ENCODE results near the gene ARHGEF7.

ARHGEF7 gene

GRCh38 chr13:111322916-111323331 lies 207.8 kb downstream of the ARHGEF7 start:
- no peak for DNase-seq (ENCODE audit: low read depth in 3 of 3, low spot score in 1 of 3)

GRCh38 chr13:111323549-111323948 lies 208.4 kb downstream of the ARHGEF7 start:
- no peak for DNase-seq (ENCODE audit: low read depth in 3 of 3, low spot score in 1 of 3)

DNA sequence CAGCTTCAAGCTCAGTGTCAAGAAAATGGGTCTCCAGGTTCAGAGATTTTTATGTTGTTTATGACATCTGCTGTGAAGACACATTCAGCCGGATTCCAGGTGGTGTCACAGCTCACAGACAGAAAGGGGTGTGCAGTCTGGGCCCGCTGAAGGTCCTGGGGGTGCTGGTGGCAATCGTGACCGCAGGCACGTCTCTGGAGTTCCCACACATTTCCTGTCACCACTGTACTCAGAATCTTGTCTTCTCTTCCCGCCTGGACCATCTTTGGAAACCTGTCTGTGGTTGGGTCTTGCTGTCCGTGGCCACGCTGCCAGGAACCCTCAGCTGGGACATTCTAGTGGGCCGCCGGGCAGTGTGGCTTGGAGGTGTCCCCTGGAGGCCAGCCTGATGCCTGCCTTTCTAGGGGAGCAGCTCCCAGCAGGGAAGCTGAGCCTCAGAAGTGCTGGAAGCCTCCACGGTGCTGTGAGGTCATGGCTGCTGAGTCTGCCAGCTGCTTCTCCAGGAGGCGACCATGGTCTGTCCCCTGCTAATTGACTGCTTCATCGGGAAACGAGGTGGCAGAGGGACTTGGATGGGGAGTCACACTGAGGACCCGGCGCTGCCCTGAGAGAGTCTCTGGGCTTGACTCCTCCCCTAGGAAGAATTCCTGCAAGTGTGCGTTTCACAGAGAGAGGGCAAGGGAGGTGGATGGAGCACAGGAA lies 209.0 kb downstream of the ARHGEF7 start:
- DNase-seq (ENCODE audit: low read depth in 3 of 3, low spot score in 1 of 3): no peak

DNA sequence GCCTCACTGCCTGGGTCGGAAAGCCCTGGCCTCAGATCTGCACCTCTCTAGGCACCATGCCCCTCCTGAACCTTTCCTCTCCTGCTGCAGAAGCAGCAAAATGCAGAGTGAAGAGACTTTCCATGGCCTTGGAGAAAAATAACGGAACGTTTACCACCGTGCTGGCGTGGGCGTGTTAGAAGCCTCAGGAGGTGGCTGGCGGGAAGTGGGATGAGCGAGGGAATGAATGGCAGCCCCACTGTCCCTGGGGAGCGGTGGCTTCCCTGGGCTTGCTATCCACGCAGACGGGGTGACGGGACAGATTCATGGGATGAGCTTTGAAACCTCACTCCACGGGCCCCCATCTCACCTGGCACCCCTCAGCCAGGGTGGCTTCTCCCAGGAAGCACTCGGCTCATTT lies 209.6 kb downstream of the ARHGEF7 start:
- DNase-seq (ENCODE audit: low read depth in 3 of 3, low spot score in 1 of 3): no peak

DNA sequence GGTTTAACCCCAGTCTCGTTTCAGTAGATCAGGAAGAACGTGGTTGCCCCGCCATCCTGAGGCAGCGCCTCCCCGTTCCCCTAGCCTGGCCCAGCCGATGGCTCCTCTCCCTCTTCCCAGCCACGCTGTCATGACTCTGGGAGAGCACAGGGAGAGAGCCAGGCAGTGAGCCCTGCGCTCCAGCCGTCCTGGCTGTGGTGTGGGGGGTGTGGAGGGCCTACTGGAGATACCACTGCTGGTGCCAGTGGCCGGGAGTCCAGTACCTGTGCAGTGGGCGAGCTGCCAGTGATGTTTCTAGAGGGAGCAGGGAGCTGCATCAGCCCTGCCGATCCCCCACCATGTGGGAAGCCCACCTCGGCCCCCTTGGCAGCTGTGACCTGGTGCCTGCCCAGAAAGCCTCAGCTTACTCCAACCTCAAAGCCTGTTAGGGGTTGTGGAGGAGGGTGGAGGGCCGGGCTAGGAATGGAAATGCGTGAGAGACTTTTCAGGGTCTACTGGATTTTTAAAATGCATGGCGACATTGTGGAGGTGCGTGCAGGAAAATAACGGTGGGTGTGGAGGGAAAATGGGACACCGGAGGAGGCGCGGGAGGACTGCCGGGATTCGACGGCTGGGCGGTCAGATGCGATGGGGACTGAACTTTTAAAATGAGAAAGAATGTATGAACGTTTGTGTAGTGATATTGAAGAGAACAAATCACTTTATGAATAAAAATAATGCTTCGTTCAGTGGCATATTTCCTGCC lies 210.2 kb downstream of the ARHGEF7 start:
- DNase-seq (ENCODE audit: low read depth in 3 of 3, low spot score in 1 of 3): no peak

- DNase-seq (ENCODE audit: low read depth in 3 of 3, low spot score in 1 of 3): no peak
Measured at GRCh38 chr13:111325941-111326620, 211.0 kb downstream of the ARHGEF7 start.

DNA sequence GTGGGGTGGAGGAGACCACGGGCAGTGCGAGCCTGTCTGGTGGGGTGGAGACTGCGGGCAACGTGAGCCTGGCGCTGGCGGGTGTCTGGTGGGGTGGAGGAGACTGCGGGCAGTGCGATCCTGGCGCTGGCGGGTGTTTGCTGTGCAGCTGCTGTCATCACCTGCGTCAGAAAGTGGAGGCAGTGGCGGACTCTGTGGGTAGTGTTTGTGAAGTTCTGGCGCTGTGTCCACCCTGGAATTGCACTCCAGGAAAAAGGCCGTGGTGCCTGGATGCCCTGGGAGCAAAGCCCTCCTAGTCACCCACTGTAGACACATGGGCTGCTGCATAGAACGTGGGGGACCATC lies 211.5 kb downstream of the ARHGEF7 start:
- no peak for DNase-seq (ENCODE audit: low read depth in 3 of 3, low spot score in 1 of 3)

- no peak for DNase-seq (ENCODE audit: low read depth in 3 of 3, low spot score in 1 of 3)
Measured at GRCh38 chr13:111326981-111327642, 212.0 kb downstream of the ARHGEF7 start.

- no peak for DNase-seq (ENCODE audit: low read depth in 3 of 3, low spot score in 1 of 3)
Measured at GRCh38 chr13:111327730-111328573, 212.8 kb downstream of the ARHGEF7 start.

- no peak for DNase-seq (ENCODE audit: low read depth in 3 of 3, low spot score in 1 of 3)
Measured at GRCh38 chr13:111328574-111329410, 213.7 kb downstream of the ARHGEF7 start.

GRCh38 chr13:111329641-111330040 lies 214.5 kb downstream of the ARHGEF7 start:
- no peak for DNase-seq (ENCODE audit: low read depth in 3 of 3, low spot score in 1 of 3)

GRCh38 chr13:111330066-111330610 lies 215.0 kb downstream of the ARHGEF7 start:
- DNase-seq (ENCODE audit: low read depth in 3 of 3, low spot score in 1 of 3): no peak

GRCh38 chr13:111335298-111335697 lies 220.2 kb downstream of the ARHGEF7 start:
- no peak for DNase-seq (ENCODE audit: low read depth in 3 of 3, low spot score in 1 of 3)

- DNase-seq (ENCODE audit: low read depth in 3 of 3, low spot score in 1 of 3): no peak
Measured at GRCh38 chr13:111336666-111337065, 221.6 kb downstream of the ARHGEF7 start.

GRCh38 chr13:111337206-111337605 lies 222.1 kb downstream of the ARHGEF7 start:
- DNase-seq (ENCODE audit: low read depth in 3 of 3, low spot score in 1 of 3): no peak

DNA sequence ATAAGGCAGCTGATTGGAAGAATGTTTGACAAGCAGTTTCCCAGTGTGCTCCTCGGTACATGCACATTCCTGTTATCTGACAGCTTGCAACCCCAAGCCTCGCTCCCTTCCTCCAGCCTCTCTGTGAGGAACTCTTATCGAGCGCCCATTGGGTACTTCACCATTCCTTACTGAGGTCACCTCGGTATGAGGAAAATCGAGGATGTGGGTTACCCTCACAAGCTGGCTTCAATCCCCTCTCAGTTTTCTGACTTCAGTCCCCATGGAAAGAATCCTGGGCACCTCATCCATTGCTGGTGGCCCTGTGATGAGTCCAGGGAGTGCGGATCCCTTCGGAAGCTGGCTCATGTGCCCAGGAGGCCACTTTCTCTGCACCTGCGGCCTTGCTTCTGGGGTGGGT lies 222.6 kb downstream of the ARHGEF7 start:
- no peak for DNase-seq (ENCODE audit: low read depth in 3 of 3, low spot score in 1 of 3)

- no peak for DNase-seq (ENCODE audit: low read depth in 3 of 3, low spot score in 1 of 3)
Measured at GRCh38 chr13:111338841-111339240, 223.7 kb downstream of the ARHGEF7 start.

DNA sequence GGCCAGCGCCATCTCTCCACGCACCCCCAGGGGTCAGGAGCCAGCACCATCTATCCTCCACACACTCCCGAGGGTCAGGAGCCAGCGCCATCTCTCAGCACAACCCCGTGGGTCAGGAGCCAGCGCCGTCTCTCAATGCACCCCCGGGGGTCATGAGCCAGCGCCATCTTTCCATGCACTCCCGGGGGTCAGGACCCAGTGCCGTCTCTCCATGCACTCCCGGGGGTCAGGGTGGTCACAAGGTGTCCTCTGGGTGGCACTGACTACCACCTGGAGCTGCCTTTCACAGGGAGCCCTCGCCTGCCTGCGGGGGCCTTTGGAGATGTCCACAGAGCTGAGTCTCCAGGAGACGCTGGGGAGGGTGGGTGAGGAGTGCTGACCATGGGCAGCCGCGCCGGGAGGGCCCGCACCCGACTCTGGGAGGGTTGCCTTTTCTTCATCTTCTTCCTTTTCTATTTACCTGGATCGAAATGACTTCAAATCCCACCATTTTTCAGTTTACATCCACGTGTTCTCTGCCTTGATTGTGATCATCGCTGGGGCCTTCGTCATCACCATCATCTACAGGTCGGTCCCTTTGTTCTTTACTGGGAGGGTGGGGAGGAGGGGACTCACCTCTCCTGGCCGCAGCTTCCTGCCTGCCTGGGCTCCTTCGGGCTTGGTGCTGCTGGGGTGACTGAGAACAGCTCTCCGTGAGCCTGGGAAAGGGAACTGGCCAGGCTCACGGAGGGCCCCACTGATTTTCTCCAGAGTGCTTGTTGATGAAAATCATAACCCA lies 224.4 kb downstream of the ARHGEF7 start:
- DNase-seq (ENCODE audit: low read depth in 3 of 3, low spot score in 1 of 3): no peak

GRCh38 chr13:111341886-111342285 lies 226.8 kb downstream of the ARHGEF7 start:
- no peak for DNase-seq (ENCODE audit: low read depth in 3 of 3, low spot score in 1 of 3)
